SU-DHL-6 (cell line): Measurements from ENCODE around the gene GNA14.

Experiments
- H2AFZ ChIP-seq: fragments of 200-600 bp; sonication (generic); 2 replicates; pipeline ENCODE4 v1.6.1; 2014; ENCODE audit warnings: low read depth, mild to moderate bottlenecking, moderate library complexity, mixed read lengths, antibody characterized with exemption, low read length; ENCODE audit not compliant: severe bottlenecking
- H3F3A ChIP-seq: fragments of 200-600 bp; shearing (Covaris generic); 2 replicates; pipeline ENCODE4 v1.6.0; 2016; ENCODE audit warnings: antibody characterized with exemption, mild to moderate bottlenecking; ENCODE audit not compliant: insufficient read depth
- H3K27ac ChIP-seq: fragments of 200-600 bp; sonication (generic); 2 replicates; pipeline ENCODE4 v1.5.1; 2016; ENCODE audit warnings: low read depth, mild to moderate bottlenecking, low read length, moderate library complexity, mixed read lengths
- H3K27me3 ChIP-seq: fragments of 200-600 bp; sonication (generic), shearing (Covaris generic); 2 replicates; pipeline ENCODE4 v1.6.0; 2014; ENCODE audit warnings: mild to moderate bottlenecking, low read length
- H3K36me3 ChIP-seq: fragments of 200-600 bp; sonication (generic); 2 replicates; pipeline ENCODE4 v1.6.1; 2014; ENCODE audit warnings: mild to moderate bottlenecking, low read length, mixed read lengths
- H3K4me2 ChIP-seq: fragments of 300-600, 200-600 bp; shearing (Covaris generic), sonication (generic); 2 replicates; pipeline ENCODE4 v1.6.0; 2014; ENCODE audit warnings: low read length, low read depth, mild to moderate bottlenecking; ENCODE audit not compliant: poor library complexity, severe bottlenecking
- H3K4me3 ChIP-seq: fragments of 200-600 bp; sonication (generic); 2 replicates; pipeline ENCODE4 v1.5.1; 2014; ENCODE audit warnings: antibody characterized with exemption, low read length, mild to moderate bottlenecking, mixed read lengths; ENCODE audit not compliant: insufficient read depth, poor library complexity, severe bottlenecking
- H3K79me2 ChIP-seq: fragments of 200-600 bp; sonication (generic); 2 replicates; pipeline ENCODE4 v1.6.1; 2014; ENCODE audit warnings: mild to moderate bottlenecking, low read length, moderate library complexity; ENCODE audit not compliant: insufficient read depth
- H3K9ac ChIP-seq: fragments of 200-600 bp; sonication (generic); 2 replicates; pipeline ENCODE4 v1.7.0; 2014; ENCODE audit warnings: mild to moderate bottlenecking, low read length
- H3K9me2 ChIP-seq: fragments of 200-600 bp; sonication (generic); replicated peaks from 2 replicates; pipeline ENCODE4 v1.6.1; 2014; ENCODE audit warnings: low read length; ENCODE audit not compliant: insufficient read depth
- H3K9me3 ChIP-seq: fragments of 200-600 bp; sonication (generic); 2 replicates; pipeline ENCODE4 v1.6.1; 2014; ENCODE audit warnings: low read length, mixed read lengths; ENCODE audit not compliant: insufficient read depth
- H4K20me1 ChIP-seq: fragments of 200-600 bp; sonication (generic); 2 replicates; pipeline ENCODE4 v1.6.1; 2014; ENCODE audit warnings: low read depth, mild to moderate bottlenecking, antibody characterized with exemption, low read length, moderate library complexity, mixed read lengths
- CTCF ChIP-seq: fragments of 200-600 bp; sonication (generic); IDR thresholded peaks from one replicate; pipeline ENCODE4 v1.5.1; 2017; ENCODE audit warnings: antibody characterized with exemption, mild to moderate bottlenecking, low read length, moderate library complexity; ENCODE audit not compliant: insufficient read depth, poor library complexity, severe bottlenecking
- EZH2phosphoT487 ChIP-seq: fragments of 200-600 bp; sonication (generic), shearing (Covaris generic); conservative IDR thresholded peaks from 2 replicates; pipeline ENCODE4 v1.6.1; 2018; ENCODE audit warnings: mild to moderate bottlenecking, antibody characterized with exemption, low read length, moderate library complexity, mixed read lengths

Gene GNA14

GRCh38 chr9:77680581-77680980 lies 32.5 kb upstream of the GNA14 start:
- Histone ChIP-seq H4K20me1 (no peaks in the 10 kb centered on the region), H3F3A (no peaks in the 10 kb centered on the region), H3K36me3 (no peaks in the 10 kb centered on the region), H3K79me2 (no peaks in the 10 kb centered on the region), H3K27ac (no peak overlapping the region), H3K4me2 (no peak overlapping the region), H3K9me3 (no peaks in the 10 kb centered on the region), H3K9ac (no peak overlapping the region), H3K27me3 (no peaks in the 10 kb centered on the region), H3K9me2 (no peaks in the 10 kb centered on the region), H3K4me3 (no peak overlapping the region), H2AFZ (no peak overlapping the region)
- TF ChIP-seq EZH2phosphoT487 (no peak), CTCF (no peak)

- Histone ChIP-seq H3K9me3 (no peaks in the 10 kb centered on the region), H3K36me3 (no peaks in the 10 kb centered on the region), H3K4me3 (no peak overlapping the region), H3K4me2 (no peak overlapping the region), H3K27me3 (no peaks in the 10 kb centered on the region), H3K9me2 (no peaks in the 10 kb centered on the region), H3K79me2 (no peaks in the 10 kb centered on the region), H3F3A (no peaks in the 10 kb centered on the region), H3K9ac (no peak overlapping the region), H2AFZ (no peak overlapping the region), H3K27ac (no peak overlapping the region), H4K20me1 (no peaks in the 10 kb centered on the region)
- TF ChIP-seq EZH2phosphoT487 = no peak
These were observed 31.7 kb upstream of the GNA14 start for GRCh38 chr9:77679661-77680368.

GRCh38 chr9:77679088-77679487 lies 31.0 kb upstream of the GNA14 start:
- Histone ChIP-seq H3K4me3 (no peak overlapping the region), H3K79me2 (no peaks in the 10 kb centered on the region), H3K36me3 (no peaks in the 10 kb centered on the region), H3K9me3 (no peaks in the 10 kb centered on the region), H3K9me2 (no peaks in the 10 kb centered on the region), H3K4me2 (no peak overlapping the region), H4K20me1 (no peaks in the 10 kb centered on the region), H3K27me3 (no peaks in the 10 kb centered on the region), H3K9ac (no peak overlapping the region), H2AFZ (no peak overlapping the region), H3F3A (no peaks in the 10 kb centered on the region), H3K27ac (no peak overlapping the region)
- no peak for TF ChIP-seq CTCF
- no peak for TF ChIP-seq EZH2phosphoT487

- Histone ChIP-seq H3K4me2 (no peak overlapping the region), H2AFZ (no peak overlapping the region), H3K9me3 (no peaks in the 10 kb centered on the region), H3K27ac (no peak overlapping the region), H3K4me3 (no peak overlapping the region), H3K9me2 (no peaks in the 10 kb centered on the region), H3K79me2 (no peaks in the 10 kb centered on the region), H3K36me3 (no peaks in the 10 kb centered on the region), H4K20me1 (no peaks in the 10 kb centered on the region), H3K9ac (no peak overlapping the region), H3K27me3 (no peaks in the 10 kb centered on the region), H3F3A (no peaks in the 10 kb centered on the region)
- TF ChIP-seq CTCF (no peak), EZH2phosphoT487 (no peak)
These were observed 29.9 kb upstream of the GNA14 start for GRCh38 chr9:77677957-77678535.
